GM18951 (cell line): Measurements from ENCODE around the gene ELOVL6.

Experiments
- POLR2A ChIP-seq: IDR thresholded peaks from 4 replicates; pipeline ENCODE4 v1.6.1; 2011; ENCODE audit warnings: mild to moderate bottlenecking; ENCODE audit not compliant: insufficient read length, insufficient read depth; ENCODE audit errors: extremely low read depth
- in situ Hi-C: fragments of 300-500 bp; cut with MboI; formaldehyde crosslinking; loops from one replicate; pipeline ENCODE4 v1.12.0; 2022; ENCODE audit warnings: low sequenced_read_pairs, mixed read lengths, inconsistent platforms; ENCODE audit not compliant: unreplicated experiment

The ELOVL6 gene

DNA sequence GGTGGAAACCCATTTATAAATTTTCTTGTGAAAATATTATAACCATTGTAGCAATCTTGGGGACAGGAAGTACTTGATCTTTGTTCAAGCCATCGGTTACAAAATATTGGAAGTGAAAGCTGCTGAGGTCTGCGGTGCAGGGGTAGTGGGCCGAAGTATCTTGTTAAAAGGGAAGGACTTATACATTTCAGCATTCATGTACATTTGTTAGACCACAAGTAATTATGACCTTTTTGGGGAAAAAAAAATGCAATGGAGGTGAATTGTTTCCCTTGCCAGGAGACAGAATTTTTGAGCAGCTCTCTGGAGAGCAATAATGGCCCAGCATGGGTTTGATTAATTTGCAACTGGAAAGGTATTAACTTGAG lies 164.4 kb downstream of the ELOVL6 start:
- in situ Hi-C loops: no loop called here
- TF ChIP-seq POLR2A: no peak

DNA sequence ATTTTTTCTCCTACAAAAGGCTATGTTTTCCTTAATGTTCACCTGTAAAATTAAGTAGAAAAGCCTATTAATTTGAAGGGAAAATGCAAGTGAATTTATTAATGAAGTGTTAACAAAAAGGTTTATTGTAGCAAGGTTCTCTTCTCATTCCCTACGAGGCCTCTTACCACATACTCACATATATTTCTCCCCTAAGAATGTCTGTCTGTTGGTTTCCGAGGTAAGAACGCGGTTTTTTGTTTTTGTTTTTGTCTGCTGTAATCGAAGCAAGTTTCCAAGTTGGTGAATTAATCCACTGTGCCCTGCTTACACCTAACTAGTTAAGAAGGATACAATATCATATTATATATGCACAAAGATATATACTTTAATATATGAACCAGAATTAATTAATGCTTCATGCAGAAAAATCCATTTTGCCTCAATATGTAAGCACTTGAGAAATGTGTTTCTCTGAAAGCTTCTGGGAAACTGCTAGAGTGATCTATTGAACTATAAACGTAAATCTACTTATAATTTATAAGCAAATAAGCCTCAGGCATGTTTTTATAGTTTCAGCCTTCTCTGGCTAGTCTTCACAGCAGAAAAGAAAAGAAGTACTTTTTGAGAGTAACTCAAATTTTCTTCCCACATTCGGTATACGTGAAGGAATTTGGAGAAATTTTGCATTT lies 164.9 kb downstream of the ELOVL6 start:
- no peak for TF ChIP-seq POLR2A
- in situ Hi-C loops: no loop called here

DNA sequence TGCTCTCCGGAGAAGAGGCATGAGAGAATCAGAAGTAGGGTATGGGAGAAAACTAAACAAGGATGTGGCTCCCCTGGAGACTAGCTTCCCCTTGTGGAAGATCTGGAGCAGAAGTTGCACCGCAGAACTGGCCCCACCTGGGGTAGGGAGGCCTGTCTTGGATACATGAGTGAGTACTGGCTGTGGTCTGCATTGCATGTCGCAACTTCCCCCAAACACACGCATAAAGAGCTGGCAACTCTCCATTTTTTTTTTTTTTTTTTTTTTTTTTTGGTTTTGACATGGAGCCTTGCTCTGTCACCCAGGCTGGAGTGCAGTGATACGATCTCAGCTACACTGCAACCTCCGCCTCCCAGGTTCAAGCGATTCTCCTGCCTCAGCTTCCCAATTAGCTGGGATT lies 165.8 kb downstream of the ELOVL6 start:
- in situ Hi-C loops: no loop called here

DNA sequence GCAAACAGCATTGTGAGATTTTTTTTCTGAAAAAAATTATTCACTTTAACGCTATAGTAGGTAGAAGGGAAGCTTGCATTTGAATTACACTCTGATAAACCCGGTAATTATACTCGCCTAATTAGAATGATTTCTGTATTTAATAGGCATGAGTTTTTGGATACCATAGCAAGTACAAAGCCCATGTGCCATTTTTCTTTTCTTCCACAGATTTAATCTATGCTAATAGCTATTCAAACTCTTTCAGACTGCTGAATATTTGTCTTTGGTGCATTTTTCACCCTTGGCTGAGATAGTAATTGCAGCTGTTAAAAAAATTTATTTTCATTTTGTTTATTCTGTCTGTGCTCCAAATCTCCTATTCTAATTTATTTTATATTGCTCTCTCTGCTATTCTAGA lies 172.7 kb downstream of the ELOVL6 start:
- in situ Hi-C loops: no loop called here
- TF ChIP-seq POLR2A: no peak

More for the DNA sequence above, 165.8 kb downstream of the ELOVL6 start:
- TF ChIP-seq POLR2A: no peak

DNA sequence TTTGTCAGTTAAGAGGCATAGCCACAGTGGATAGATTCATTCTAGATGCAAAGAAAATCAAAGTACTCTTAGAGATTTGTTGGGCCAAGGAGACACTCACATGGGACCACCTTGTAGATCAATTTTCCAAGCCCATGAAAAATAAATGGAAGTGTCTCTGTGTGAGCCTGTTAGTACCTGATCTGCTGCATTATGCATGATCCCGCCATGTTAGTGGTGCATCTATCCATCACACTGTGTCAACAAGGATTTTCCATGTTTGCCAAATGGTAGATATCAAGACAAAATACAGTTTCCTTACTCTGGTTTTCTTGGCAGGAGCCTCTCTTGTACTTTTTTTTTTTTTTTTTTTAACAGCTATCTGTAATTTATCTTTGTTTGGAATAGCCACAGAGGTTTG lies 173.4 kb downstream of the ELOVL6 start:
- TF ChIP-seq POLR2A: no peak
- in situ Hi-C loops: no loop called here

DNA sequence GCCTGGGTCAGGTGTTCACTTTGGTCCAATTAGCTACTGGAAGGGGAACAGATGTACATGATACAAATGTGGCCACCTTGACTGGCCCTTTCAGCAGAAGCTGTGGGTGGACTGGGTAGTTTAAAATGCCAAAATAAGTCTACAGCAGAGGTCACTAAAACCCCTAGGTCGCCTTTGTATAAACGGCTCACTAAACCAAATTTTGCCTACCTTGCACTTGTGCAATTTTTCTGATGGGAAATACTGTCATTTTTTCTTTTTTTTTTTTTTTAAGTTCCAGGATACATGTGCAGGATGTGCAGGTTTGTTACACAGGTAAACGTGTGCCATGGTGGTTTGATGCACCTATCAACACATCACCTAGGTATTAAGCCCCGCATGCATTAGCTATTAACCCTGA lies 176.0 kb downstream of the ELOVL6 start:
- no peak for TF ChIP-seq POLR2A

DNA sequence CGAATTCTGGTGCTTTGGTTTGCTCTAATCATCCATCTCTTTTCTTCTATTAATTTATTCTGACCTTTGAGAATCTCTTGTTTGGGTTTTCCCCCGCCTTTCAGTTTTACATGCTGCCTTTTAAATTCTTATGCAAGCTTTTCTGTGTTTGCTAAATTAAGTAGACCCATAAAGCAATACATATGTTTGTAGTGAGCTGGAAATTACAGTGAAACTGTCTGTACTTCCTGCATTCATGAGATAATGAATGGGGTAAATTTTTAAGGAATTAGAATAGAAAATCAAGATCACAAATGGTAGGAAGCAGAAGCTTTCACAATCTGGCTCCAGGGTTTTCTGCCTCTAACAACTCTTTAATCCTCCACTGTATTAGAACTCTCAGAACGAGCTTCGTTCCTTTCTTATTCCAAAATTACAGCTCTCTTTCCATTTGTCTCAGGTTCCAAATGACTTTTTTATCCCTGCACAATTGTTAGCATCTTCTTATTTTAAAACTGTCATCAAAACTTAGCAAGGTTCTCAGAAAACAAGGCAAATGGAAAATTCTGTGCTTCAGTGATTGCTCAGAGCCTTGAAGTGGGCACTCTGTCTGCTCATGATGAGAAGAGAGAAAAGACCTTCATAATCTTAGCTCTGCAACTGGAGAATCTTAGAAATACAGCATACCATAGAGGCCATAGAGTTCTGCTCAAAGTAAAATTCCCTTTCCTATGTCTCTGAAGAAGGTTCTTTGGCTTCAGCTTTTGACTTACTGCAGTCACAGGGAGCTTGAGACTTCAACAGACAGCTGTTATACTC lies 177.6 kb downstream of the ELOVL6 start:
- no peak for TF ChIP-seq POLR2A
- in situ Hi-C loops: loop anchor here (25.0 kb wide), 1 partner anchor 291 kb away; no protein-coding TSS in a partner anchor

More for the DNA sequence above, 176.0 kb downstream of the ELOVL6 start:
- in situ Hi-C loops: loop anchor here (25.0 kb wide), 1 partner anchor 290 kb away; no protein-coding TSS in a partner anchor

DNA sequence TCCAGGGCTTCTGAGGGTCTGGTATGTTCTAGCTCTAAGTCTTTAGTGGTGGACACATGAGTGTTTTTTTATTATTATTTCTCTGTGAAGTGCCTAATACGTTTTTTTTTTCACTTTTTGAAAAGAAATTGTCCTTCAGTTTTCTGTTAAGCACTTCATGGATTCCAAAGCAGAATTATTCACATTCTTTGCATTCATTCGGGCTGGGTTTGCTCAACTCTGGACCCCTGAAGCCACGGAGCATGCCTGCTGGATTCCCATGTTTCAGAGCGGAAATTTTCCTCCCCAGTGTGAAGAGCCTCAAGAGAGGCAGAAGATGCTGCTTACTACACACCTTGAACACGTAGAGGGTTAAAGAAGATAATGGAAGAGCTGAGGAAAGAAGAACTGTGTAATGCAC lies 178.3 kb downstream of the ELOVL6 start:
- no peak for TF ChIP-seq POLR2A
- in situ Hi-C loops: loop anchor here (25.0 kb wide), 1 partner anchor 292 kb away; no protein-coding TSS in a partner anchor

DNA sequence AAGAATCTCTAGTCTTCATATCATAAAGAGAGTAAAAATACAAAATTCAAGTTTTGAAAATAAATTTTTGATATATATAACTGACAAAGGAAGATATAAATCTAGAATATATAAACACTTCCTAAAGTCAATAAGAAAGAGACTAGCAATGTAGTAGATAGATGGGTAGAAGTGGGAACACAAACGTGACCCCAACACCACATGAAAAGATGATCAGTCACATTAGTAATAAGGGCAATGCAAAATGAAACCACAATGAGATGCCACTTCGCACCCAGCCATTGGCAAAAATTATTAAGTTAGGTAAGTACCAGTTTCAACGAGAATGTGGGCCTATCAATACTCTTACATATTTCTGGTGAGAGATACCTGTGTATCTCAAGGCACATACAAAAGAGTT lies 179.3 kb downstream of the ELOVL6 start:
- in situ Hi-C loops: loop anchor here (25.0 kb wide), 1 partner anchor 293 kb away; no protein-coding TSS in a partner anchor

DNA sequence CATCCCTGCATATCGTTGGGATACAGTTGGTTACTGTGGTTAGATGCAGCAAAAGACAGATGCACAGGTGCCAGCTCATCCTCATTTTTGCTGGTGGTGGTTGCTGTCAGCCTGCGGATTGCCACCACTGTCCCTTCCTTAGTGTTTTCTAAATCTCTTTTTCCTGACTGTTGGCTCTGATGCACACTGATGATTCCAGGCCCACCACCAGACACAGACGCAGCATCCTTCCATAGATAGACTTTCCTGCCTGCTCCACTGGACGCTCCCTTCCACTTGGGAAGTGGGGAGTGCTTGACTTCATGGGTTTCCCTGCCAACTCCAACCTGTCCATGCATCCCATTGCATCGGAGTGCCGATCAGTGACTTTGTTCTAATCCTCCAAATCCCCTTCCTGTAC lies 184.2 kb downstream of the ELOVL6 start:
- in situ Hi-C loops: loop anchor here (25.0 kb wide), 1 partner anchor 298 kb away; no protein-coding TSS in a partner anchor
- TF ChIP-seq POLR2A: no peak

More for the DNA sequence above, 179.3 kb downstream of the ELOVL6 start:
- TF ChIP-seq POLR2A: no peak

DNA sequence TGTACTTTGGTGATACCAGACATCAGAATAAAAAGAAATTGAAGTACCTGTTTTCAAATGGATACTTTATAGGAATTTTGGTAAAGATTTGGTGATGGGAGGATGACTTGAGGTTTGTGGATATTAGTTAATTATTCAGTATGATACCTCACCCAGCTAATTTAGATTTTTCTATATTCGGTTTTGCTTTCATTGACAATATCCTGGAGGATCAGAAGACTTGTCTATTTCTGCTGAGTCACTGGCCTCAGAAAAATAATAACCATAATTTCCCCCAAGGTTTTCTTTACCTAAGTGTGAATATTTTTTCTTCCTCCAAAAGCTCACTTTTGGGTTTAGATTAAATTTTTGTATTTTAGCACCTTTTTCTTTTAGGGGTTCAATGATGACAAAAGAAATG lies 185.5 kb downstream of the ELOVL6 start:
- in situ Hi-C loops: loop anchor here (25.0 kb wide), 1 partner anchor 299 kb away; no protein-coding TSS in a partner anchor
- TF ChIP-seq POLR2A: no peak

DNA sequence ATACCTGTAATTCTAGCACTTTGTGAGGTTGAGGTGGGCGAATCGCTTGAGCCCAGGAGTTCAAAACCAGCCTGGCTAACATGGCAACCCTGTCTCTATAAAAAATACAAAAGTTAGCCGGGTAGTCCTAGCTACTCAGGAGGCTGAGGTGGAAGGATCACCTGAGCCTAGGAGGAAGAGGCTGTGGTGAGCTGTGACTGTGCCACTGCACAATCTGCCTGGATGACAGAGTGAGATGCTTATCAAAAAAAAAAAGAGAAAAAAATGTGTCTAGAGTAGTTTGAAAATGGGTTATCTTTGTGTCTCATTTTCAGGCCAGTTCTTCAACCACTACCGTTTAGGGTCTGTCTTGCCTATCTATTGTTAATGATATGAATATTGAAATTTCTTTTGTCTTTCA lies 187.6 kb downstream of the ELOVL6 start:
- in situ Hi-C loops: loop anchor here (25.0 kb wide), 1 partner anchor 302 kb away; no protein-coding TSS in a partner anchor
- no peak for TF ChIP-seq POLR2A

DNA sequence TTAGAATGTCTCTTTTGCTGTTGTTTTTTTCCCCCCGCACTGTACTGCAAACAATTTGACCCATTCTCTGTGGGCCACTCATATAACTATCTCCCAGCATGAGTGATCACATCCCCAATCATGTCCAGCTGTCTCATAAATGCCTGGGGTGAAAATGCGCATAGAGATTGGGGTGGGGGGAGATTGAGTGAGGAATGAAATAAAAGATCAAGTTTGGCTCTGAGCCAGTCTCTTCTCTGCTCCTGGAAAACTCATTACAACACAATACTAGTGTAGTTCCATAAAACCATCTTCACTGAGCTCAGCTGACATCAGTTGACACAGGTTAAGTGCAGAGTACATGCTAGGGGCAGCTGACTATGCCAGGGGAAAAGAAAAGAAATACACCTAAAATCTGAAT lies 188.9 kb downstream of the ELOVL6 start:
- no peak for TF ChIP-seq POLR2A
- in situ Hi-C loops: loop anchor here (25.0 kb wide), 1 partner anchor 303 kb away; no protein-coding TSS in a partner anchor
